Activated gamma-delta T cell treated with anti-CD3 and anti-CD28 coated beads, Interleukin-2, amount 50 U/mL, for 16 hours (primary cell): ENCODE measurements around the gene AGRN.

Experiments used
- DNase-seq: peaks from one replicate; pipeline ENCODE4 v3.0.0-alpha.2; 2020; ENCODE audit warnings: low read depth

The AGRN gene

DNA sequence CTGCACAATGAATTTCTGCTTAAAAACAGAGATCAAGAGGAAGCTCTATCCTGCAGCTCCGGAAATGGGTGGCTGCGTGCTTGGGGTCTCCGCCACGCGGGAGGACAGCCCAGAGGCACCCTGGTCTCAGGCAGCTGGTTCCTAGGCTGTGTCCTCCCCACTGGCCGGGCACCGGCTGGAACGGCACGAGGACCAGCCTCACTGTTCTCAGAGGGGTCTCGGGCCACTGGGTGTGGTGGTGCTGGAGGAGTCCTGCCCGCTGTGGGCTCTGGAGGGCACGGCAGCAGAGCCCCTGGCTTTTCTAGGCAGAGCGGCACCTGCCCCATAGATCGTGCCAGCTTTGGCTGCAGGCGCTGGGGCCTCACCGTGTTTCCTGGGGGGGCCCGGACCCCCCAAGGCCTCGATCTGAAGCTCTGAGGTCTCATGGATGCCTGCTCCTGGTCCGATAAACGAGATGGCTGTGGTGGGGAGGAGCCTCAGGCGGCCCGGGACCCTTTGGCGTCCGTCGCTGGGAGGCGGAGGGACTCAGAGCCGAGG is 62.4 kb downstream of the AGRN start:
- no peak for DNase-seq

DNA sequence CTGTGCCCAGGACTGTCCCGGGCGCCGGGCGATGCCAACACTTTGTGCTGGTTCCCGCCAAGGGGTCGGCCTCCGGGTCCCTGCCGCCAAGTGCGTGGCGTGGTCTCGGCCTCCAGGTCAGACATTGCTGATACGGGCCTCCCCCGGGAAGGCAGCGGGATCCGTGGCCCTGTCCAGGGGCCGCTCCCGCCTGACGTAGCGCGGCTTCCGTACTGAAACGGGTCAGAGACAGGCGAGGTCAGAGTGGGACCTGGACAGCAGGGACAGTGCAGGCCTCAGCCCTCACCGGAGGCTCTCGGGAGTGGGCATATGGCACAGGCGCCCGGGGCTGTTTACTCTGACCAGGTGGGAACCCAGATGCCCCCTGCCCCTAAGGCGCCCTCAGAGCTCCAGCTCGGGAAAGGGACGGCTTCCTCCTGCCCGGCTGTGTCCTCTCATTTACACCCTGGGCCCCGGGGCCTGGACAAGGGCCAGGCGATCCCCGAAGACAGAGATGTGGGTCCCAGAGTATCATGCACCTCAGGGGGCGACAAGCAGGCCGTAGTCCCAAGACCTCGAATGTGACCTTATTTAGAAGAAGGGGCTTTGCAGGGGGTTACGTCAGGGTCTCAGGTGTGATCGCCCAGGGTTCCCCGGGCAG is 63.0 kb downstream of the AGRN start:
- no peak for DNase-seq

DNA sequence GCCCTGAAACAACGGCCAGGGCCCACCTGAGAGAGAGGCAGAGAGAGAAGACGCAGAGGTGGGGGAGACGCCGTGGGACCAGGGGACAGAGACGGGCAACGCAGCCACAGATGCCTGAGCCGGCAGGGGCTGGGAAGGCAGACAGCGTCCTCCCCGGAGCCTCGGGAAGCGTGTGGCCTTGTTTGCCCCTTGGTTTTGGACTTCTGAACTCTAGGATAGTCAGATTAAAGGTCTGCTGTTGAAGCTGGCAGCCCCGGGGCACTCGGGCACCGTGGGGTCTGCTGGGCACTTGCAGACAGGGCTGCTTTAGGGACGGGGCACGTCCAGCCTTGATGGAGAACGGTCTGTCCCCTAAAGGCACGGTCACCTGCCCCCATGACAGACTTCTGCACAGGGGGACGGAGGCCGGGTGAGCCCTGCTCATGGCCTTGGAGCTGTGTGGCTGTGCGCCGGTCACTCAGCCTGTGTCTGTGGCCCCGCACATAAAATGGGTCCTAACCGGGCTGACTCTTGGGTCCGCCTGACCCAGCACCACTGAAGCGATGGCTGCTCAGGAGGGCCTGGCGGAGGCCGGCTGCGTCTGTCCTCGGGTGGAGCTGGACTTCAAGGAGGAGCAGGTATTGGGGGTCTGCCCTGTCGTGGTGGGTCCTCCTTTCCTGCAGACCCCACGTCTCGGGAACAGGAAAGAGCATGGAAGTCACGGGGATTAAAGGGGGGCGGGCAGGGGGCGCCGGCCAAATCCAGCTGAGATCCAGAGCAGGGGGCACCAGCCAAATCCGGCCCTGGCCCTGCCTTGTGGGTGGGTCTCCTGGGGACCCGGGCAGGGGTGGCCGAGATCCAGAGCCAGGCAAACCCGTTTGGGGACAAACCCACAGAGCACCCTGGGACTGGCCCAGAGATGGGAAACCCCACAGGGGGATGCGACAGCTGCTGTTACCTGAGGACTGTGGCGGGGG is 63.8 kb downstream of the AGRN start:
- no peak for DNase-seq

DNA sequence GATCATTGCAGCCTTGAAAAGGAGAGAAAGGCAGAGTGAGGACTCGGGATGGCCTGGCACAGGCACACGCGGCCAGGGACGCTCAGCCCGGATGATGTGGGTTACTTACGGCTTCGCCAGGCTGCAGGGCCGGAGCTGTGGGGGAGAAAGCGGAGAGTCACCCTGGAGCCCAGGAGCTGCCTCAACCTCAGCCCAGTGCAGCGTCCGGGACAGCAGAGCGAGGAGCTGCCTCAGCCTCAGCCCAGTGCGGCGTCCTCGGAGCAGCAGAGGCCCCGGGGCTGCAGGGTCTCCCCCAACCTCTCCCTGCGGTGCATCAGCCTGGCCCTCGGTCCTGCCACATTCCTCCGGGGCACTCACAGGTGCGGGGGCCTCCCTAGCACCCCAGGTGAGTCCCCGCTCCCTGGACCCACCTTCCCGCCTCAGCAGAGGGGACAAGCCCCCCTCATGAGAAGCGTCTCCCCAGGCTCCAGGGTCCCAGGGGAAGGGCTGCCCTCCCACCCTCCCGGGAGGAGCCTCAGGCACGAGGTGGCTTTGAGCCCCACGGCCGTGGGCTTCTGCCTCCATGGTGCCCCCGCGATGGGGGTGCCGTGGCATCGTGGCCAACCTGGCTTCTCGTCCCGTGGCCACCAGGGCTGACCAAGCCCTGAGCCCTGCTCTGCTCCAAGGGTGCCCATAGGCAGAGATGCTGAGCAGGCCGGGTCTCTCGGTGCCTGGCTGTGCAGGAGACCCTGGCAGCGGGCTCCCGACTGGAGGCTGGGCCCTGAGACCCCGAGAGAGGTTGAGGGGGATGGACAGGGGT is 64.7 kb downstream of the AGRN start:
- DNase-seq = no peak

DNA sequence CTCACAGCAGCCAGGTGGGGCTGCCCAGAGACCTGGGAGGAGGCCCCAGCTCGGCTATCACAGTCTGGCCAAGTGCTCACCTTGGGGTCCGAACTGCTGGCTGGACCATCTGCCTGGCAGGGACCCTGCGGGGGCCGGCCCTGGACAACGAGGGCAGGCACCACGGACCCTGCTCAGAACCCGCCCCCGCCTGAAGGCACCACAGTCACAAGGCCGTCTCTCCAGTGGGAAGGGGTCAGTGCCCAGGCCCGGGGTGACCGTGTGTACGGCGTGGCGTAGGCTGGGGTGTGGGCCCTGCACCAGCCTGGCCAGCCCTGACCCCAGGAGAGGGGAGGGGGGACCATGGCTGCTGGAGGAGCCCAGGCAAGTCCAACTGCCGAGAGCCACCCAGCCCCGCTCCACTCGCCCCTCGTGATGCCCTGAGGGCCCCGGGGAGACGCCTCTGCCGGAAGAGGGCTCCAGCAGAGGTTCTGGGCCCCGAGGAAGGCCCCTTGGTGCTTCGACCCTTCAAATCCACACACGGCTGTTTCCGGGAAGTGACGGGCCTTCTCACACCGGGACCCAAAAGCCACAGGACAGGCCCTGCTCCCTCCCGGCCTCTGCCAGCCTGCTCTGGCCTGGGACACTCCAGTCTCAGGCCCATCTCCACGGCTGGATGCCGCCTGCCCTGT is 65.4 kb downstream of the AGRN start:
- no peak for DNase-seq

DNA sequence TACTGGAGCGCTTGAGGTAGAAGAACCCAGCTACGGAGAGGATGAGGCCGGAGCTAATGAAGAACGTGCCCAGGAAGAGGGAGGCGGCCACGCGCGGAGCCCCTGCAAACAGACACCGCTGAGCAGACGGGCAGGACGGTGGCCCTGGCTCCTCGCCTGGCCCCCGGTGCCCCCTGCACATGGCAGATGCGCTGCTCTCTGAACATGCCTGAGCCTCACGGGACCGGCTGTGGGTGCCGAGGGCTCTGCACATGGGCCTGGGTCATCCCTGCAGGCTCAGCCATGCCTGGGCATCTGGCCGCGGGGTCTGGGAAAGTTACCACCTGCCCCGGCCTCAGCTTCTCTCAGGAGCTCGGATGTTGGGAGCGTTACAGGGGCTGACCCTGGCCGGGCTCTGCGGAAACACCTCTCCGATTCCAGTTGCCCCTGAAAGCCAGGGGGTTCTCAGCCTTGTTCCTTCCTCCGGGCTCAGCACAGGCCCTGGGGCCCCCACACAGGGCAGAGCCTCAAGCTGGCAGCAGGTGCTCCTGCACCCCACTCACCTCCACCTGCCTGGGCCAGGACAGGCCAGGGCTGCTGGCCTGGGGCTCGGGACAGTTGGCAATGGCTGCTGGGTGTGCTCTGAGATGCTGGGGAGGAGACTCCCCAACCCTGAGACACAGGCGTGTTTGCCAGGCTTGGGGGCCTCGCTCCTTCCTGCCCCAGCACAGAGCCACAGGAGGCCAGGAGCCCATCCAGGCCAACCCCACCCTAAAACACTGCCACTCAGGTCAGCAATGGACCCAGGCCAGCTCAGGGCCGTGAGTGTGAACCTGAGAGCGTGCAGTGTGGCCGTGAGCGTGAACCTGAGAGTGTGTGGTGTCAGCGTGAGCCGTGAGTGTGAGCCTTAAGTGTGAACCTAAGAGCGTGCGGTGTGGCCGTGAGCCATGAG is 66.3 kb downstream of the AGRN start:
- no peak for DNase-seq

DNA sequence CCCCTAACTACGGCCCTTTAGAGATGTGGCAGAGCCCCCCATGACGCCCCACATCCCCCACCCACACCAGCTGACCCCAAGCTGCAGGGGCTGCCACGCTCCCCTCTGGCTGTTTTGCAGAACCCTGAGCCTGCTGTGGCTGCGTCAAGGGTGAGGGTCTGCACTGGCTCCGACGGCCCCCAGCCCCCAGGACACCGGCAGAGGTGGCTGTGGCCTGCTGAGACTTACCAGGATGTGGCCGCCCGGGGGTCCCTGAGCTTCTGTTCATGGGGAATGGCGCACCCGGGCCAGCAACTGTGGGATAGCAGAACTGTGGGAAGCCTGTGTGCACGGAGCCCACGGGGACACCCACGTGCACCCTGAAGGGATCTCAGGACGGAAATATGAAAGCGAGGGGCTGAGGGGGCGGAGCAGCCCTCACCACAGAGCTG is 67.0 kb downstream of the AGRN start:
- DNase-seq = no peak

DNA sequence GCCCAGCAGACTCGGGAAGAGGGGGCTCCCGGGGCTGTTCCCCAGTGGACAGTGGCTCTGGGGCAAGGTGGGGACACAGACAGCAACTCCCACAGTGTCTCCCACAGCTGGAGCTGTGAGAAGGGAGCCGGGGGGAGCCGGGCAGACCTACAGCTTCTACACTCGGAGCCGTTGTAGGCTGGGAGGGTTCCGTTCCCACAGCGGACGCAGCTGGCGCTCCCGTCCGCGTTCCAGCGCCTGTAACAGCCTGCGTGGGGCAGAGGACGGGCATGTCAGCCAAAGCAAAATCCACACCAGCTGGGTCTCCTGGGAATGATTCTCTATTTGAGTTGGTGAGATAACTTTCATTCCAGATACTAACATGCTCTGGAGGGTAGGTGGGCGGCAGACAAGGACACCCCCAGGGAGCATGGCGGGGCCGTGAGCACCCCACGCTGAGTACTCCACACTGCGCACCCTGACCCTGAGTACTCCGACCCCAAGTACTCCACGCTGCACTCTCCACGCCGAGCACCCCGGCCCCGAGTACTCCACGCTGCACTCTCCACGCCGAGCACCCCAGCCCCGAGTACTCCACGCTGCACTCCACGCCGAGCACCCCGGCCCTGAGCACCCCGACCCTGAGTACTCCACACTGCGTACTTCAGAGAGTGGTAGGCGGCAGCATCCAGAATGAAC is 67.6 kb downstream of the AGRN start:
- no peak for DNase-seq

DNA sequence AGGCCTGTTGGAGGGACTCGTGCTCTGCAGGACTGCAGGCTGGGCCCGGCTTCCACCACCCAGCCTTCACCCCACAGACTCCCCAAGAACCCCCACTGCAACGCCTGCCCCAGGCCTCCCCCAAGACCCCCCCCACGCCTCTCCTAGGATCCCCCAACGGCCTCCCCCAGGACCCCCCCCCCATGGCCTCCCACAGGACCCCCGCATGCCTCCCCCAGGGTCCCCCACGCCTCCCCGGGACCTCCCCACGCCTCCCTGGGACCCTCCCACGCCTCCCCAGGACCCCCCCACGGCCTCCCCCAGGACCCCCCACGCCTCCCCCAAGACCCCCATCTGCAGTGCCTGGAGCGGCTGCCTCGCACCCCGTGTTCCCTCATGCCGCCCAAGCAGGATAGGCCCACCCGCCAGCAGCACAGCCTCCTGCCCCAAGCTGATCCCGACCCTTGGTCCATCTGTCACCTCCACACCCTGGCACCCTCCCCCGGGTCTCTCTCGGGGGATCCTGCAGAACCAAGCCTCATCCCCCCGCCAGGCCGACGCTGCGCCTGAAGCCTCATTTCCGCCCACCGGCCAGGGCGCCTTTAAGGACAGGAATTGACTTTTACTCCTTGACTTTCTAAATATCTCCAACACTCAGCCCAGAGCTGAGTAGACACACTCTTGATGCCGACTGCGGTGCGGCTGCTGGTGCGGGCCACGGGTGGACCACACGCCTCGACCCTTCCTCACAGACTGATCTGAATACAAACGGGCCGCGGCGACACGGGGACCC is 68.3 kb downstream of the AGRN start:
- DNase-seq = no peak

DNA sequence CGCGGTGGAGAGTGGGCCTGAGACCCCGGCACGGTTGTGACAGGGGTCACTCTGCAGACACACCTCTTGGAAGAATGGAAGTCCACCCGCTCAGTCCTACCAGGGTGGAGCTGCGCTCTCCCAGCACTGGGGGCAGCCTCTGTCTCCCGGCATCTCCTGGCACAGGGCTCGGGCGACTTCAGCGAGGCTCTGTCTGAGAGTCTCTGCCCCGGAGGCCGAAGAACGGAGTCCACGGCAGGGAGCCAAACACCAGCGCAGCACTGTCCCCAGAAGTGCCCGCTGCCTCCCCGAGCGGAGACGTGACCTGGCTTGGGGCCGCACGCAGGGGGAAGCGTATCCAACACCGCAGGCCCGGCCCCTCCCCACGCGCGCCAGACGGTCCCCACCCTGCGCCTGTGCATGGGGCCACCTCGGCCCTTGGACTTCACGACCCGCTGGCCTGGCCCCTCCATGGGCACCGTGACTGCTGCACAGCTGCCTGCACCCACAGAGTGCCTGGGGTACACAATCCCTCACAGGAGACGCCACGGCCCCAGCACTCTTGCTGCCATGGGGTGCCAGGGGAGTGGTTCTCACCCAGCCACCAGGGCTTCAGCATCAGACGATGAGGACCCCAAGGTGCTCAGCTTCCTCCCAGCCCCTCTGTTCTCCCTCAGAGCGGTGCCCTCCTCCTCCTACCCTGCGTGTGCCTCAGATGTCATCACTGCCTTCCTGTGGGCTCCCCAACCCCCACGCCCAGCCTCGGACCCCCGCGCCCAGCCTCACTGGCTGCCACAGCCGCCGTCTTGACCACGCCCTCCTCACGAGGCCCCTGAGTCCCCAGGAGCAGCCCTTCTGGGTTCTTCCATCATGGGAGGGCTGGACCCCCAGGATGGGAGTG is 69.1 kb downstream of the AGRN start:
- DNase-seq = no peak

DNA sequence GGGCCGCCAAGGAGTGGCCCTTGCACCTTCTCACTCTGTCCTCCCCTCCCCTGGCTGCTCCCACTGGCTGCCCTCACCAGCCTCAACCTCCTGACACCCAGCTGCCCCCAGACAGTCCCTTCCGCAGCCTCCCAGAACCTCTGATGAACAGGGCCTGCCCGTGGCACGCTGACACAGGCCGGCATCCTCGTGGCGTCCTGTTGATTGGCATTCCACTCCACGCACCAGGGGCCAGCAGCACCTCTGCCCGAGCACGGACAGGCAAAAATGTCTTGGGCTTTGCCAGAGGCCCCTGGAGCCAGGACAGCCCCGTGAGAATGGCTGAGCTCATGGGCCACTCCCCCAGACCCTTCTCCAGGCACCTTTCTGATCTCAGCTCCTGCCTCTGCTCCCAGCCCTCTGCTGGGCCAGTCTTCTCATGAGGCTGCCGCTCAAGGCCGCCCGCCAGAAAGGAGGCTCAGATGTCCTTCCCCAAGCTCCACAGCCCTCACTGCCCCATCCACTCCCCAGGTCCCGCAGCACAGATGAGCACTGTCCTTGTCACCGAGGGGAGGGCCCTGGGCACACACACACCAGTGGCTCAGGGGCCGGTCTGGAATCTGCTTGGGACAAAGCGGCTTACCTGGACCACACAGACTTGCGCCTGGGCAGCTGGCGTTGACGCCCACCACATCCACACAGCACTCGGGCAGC is 70.0 kb downstream of the AGRN start:
- DNase-seq = no peak

DNA sequence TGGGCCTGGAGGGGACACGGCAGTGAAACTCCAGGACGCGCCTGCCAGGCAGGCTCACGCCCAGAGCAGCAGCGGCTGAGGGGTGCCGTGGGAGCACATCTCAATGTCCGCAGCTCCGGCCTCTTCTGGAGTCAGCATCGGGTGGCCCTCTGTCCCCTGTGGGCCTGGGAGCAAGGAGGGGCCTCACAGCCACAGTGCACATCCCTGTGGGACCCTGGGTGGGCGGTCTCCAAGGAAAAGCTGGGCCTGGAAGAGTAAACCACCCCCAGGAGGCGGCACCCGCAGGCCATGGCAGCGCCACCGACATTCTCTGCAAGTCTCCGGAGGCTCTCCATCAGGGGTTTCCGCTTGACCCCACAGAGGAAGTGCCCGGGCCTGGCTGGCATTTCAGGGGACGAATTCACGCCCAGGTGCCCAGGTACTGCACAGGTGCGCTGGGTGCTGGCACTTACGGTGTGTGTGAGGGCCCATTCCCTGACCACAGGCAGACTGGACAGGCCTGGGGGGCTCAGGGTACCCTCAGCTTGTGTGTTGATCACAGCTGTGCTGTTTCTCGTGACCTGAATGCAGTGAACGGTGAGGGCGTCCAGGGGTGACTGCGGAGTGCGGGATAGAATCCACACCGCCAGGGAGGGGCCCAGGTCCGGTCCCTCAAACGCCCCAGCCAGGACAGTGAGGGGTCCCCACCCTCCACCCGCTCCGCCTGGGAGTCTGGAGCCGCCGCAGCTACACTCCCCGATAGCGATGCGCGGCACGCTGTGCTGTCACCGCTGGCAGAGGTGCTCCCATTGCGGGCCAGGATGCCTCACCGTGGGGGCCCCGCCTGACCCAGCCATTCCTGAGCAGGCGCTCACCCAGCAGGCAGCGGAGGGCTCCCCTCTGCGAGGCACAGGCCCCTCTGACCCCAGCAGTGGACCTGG is 70.8 kb downstream of the AGRN start:
- DNase-seq = no peak

DNA sequence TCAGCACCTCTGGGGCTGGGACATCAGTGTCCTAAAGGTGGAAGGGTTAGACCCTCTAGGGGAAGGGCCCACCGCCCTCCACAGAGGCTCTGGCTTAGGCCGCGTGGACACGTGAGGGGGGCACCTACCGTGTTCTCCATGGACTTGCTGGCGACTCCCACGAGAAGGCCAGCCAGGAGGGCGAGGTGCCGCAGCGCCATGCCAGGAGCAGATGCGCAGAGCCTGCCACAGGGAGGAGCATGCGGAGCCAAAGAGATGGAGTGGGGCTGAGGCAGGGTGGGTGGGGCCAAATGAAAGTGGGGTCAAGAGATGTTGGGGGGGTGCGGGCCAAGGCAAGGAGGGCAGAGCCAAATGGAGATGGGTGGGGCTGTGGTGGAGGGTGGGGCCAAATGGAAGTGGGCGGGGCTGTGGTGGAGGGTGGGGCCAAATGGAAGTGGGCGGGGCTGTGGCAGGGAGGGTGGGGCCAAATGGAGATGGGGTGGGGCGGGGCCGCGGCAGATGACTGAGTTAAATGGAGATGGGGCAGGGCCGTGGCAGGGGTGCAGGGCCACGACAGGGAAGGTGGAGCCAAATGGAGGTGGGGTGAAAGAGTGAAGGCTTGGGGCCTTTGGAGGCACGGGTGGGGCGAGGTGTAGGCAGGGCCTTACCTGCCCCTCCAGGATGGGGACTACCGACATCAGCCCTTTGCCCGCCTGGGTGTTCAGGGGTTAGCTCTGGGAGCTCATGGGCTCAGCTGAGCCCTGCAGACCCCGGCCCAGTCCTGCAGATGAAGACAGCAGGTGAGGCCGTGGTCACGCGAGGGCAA is 71.6 kb downstream of the AGRN start:
- DNase-seq = no peak

DNA sequence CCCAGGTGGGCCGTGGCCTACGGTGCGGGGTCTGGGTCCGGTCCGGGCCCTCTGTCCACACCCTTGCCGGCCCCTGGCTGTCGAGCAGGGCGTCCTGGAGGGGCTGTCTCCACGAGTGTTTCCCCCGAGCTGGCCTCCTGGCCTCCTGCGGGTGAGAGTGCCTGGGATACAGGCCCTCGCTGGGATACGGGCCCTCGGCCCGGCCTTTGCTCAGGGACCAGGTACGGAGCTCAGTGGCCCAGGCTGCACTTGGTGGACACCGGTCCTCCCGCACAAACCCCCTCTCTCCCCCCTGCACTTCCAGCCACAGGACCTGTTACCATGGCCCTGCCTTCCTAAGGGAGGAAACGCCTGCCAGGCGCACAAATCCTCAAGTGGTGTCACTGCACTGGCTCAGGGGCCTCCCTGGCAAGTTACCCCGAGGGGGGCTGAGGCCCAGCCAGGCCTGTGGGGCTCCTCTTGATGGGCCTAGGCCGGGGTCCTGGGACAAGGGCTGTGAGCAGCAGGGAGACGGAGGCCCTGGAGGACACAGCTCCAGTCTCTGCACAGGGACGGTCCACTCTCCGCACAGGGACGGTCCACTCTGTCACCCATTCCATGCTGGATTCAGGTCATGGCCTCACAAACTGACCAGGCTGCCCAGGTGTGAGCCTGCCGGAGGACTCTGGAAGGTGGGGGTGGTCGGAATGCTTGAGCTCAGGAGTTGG is 72.4 kb downstream of the AGRN start:
- DNase-seq = no peak
